ENCODE measurements around the gene GNL1. TPM values are rescaled to one million over a fixed set of nuclear protein-coding genes. Genes with fewer than 3 reads are reported as not detected.

The GNL1 gene
- total and polyA plus RNA-seq, 2 donors (not counting 3 experiments of a cell fraction or from before 2014, with no cell fraction given), result 58.4 to 87.3 TPM

- intact Hi-C loops (cut with micrococcal nuclease) (loop anchor here (1.0 kb wide), 1 partner anchor 130 kb away; no protein-coding TSS in a partner anchor), dilution Hi-C loops (cut with MboI; ENCODE audit: extremely low pct_ligation_motif_present, low sequenced_read_pairs) (no loop called here)
- H3K79me2 ChIP-seq (ENCODE audit: control insufficient read depth, insufficient read depth, low read length), result peaks cover 16% of the 10 kb centered on the region
- no peaks in the 10 kb centered on the region for H4K20me1 ChIP-seq (replicated peaks; ENCODE audit: control insufficient read depth, extremely low read depth, insufficient read depth, low read length)
- H3K9me3 ChIP-seq (replicated peaks; ENCODE audit: control insufficient read depth, insufficient read depth, low read length), result no peaks in the 10 kb centered on the region
- ChIA-PET CTCF (interaction anchor here (0.9 to 4.9 kb wide), 8 partner anchors 13 to 115 kb away, joined by 3 to 65 read pairs (median 7); partner anchors contain the start of genes ABCF1 and DHX16), POLR2A (interaction anchor here (2.1 kb wide), 1 partner anchor 13 kb away, joined by 9 read pairs; the partner anchor contains the start of gene ABCF1)
- no peak for TF ChIP-seq MYC (IDR thresholded peaks at IDR 0.05; ENCODE audit: low read depth, low read length)
- no peak for TF ChIP-seq MAX (IDR thresholded peaks at IDR 0.05; ENCODE audit: insufficient read depth, insufficient read length)
- no peak for TF ChIP-seq POLR2A (IDR thresholded peaks at IDR 0.05; ENCODE audit: low read depth, low read length)
- no peak for TF ChIP-seq JUN (IDR thresholded peaks at IDR 0.05; ENCODE audit: borderline replicate concordance, insufficient read depth, insufficient read length, low read depth)
- TF ChIP-seq EZH2 (IDR thresholded peaks at IDR 0.05; ENCODE audit: borderline replicate concordance, low read depth, low read length, severe bottlenecking), result no peak
- no peak for TF ChIP-seq FOS (IDR thresholded peaks at IDR 0.05; ENCODE audit: borderline replicate concordance, insufficient read depth, low read length)
- TF ChIP-seq GATA2 (IDR thresholded peaks at IDR 0.05; ENCODE audit: insufficient read depth, insufficient read length, low read depth, low read length), result no peak
- H3K9ac ChIP-seq (replicated peaks; ENCODE audit: extremely low read depth, insufficient read depth, low read length), result peak overlapping the region; percentile 86
- H3K4me2 ChIP-seq (ENCODE audit: insufficient read depth, low read length), result peak overlapping the region; percentile 83
- no peak for DNase-seq (ENCODE audit: low read depth, low spot score)
- no TSS peak for BruUV-seq (replicated peaks)
- peak overlapping the region; percentile 84 for H3K27ac ChIP-seq (ENCODE audit: insufficient read depth, low read depth, low read length)
- no peaks in the 10 kb centered on the region for H3K9me1 ChIP-seq (replicated peaks; ENCODE audit: control insufficient read depth, extremely low read depth, insufficient read depth, low read length)
- peak overlapping the region; percentile 39 to 93 (median 52) for H3K4me3 ChIP-seq (replicated peaks in 1 of 3; ENCODE audit: insufficient read depth in 1 of 3, low read depth in 1 of 3, low read length in 3 of 3)
- H3K27me3 ChIP-seq (ENCODE audit: control insufficient read depth in 2 of 2, insufficient read depth in 2 of 2, low read length in 2 of 2), result no peaks in the 10 kb centered on the region
- H2AFZ ChIP-seq (ENCODE audit: low read depth, low read length), result peak overlapping the region; percentile 35
- H3K36me3 ChIP-seq (ENCODE audit: control insufficient read depth in 2 of 2, extremely low read depth in 1 of 2, insufficient read depth in 2 of 2, low read length in 2 of 2), result peaks cover 0 to 11% of the 10 kb centered on the region in 2 experiments
- peaks cover 19% of the 10 kb centered on the region for H3K4me1 ChIP-seq (ENCODE audit: control insufficient read depth, extremely low read depth, insufficient read depth, low read length)
- peak; percentile 82 for FAIRE-seq
Observed at GRCh38 chr6:30557683-30557981, 1.3 kb upstream of the GNL1 start.
